GM18858 (cell line): ENCODE results near the gene CASP8.

ENCODE experiments used
- ATAC-seq: cut with Tn5 transposase; IDR thresholded peaks from one replicate; pipeline ENCODE4 v1.9.1; 2021; ENCODE audit not compliant: unreplicated experiment

Gene CASP8

GRCh38 chr2:201329409-201329808 lies 69.1 kb downstream of the CASP8 start:
- ATAC-seq, result no peak
